Skeletal muscle tissue (tissue), 4 donors: ENCODE data around the gene KPNA3. TPM values are rescaled to one million over a fixed set of nuclear protein-coding genes. Genes with fewer than 3 reads are reported as not detected.
"Not testable (repeated sequence)": the region's sequence is repeated elsewhere in the genome, so short reads cannot be mapped to it uniquely, and the experiment has no call there.

ENCODE experiments used
- H3K27ac ChIP-seq: one replicate; pipeline ENCODE4 v1.7.0; 2013; ENCODE audit warnings: mild to moderate bottlenecking, low read depth, low read length, inconsistent platforms
- H3K27me3 ChIP-seq, 3 donors: one replicate each; pipeline ENCODE4 v1.7.0; 2013; ENCODE audit warnings: low read length in 3 of 3; ENCODE audit not compliant: control insufficient read depth in 3 of 3, insufficient read depth in 3 of 3
- H3K36me3 ChIP-seq, 3 donors: one replicate each; pipeline ENCODE4 v1.7.0; 2013; ENCODE audit warnings: low read length in 3 of 3; ENCODE audit not compliant: control insufficient read depth in 3 of 3, insufficient read depth in 3 of 3
- H3K4me1 ChIP-seq, 3 donors: one replicate each; pipeline ENCODE4 v1.7.0; 2013; ENCODE audit warnings: low read length in 3 of 3, mild to moderate bottlenecking in 3 of 3; ENCODE audit not compliant: control insufficient read depth in 3 of 3, insufficient read depth in 3 of 3
- H3K4me3 ChIP-seq, 3 donors: one replicate each; pipeline ENCODE4 v1.7.0; 2013; ENCODE audit warnings: low read length in 3 of 3
- H3K9ac ChIP-seq, 3 donors: one replicate each; pipeline ENCODE4 v1.7.0; 2013; ENCODE audit warnings: low read length in 3 of 3, mild to moderate bottlenecking in 3 of 3, moderate library complexity in 2 of 3, low read depth in 1 of 3
- H3K9me3 ChIP-seq, 3 donors: one replicate each; pipeline ENCODE4 v1.7.0; 2013; ENCODE audit warnings: low read length in 3 of 3; ENCODE audit not compliant: control insufficient read depth in 3 of 3
- total RNA-seq: library from RNA; depleted of rRNA; stranded (reverse); fragments of >200 nt; gene quantifications from one replicate; pipeline ENCODE4 v1.2.3, GENCODE V29; 2014
- donor health status: Osteomylitis.

Gene KPNA3
- total RNA-seq, 1 donor from 2014 or later = 23.0 TPM

DNA sequence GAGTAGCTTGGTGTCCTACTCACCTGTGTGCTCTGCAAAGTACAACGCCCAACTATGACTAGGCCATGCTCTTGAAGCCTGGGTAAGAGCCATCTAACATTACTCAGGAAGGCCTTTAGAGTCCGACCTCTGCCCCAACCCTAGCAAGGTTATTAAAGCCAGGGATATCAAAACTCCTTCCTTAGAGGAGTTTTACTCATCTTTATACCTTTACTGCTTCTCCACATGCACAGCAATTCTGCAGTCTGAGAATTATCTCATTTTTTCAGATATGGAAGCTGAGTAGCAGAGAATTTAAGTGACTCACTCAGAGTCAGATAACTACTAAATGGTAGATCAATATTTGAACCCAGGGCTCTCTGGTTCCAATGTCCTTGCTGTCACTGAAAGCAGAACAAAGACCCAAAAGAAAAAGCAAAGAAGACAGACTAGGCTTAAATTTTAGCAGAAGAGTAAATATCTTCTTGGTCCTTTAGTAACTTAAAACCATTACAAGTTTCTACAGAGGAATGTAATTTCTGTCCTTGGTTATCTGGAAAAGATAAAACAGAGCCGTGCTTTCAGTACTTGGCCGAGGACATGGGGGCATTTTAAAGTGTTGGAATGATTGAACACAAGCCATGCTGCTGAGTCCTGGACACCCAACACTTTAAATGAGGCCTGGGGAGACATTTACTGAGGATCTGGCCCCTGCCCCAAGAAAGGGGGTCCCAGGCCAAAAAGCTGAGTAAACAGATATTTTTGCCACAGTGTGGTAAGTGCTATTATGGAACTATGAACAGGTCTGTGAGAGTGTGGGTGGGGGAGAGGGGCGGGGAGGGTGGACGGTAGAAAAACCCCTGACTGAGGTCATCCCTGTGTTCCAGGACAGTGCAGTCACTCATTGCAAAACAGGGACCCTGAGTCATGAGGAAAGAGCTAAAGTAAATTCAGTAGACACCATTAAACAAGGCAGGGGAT lies 18.4 kb upstream of the KPNA3 start:
- peaks cover 5 to 7% (median 6%) of the 10 kb centered on the region in 3 donors for H3K4me1 ChIP-seq
- H3K9me3 ChIP-seq = no peaks in the 10 kb centered on the region
- H3K36me3 ChIP-seq = no peaks in the 10 kb centered on the region
- H3K4me3 ChIP-seq = no peak overlapping the region
- H3K9ac ChIP-seq = no peak overlapping the region
- peak overlapping the region; percentile 36 for H3K27ac ChIP-seq
- peaks cover 0 to 3% (median 0%) of the 10 kb centered on the region in 3 donors for H3K27me3 ChIP-seq

DNA sequence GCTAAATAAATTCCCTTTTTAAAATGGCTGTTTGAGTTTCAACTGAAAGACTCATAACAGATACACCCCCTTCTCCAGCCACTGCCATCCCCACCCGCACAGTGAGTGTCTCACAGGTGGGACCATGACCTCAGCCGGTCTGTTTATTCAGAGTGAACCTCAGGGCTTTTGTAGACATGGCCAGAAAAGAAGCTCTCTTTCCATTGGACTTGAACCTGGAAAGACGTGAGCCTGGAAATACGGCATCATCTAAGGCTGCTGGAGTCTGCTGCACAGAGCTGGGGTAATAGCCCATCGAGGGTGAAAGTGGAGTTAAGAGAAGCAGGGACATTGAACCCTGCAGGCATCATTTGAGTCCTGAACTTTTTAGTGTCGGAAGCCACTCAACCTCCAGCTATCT lies 15.2 kb upstream of the KPNA3 start:
- H3K27me3 ChIP-seq = peaks cover 0 to 3% (median 0%) of the 10 kb centered on the region in 3 donors
- peaks cover 0 to 3% (median 0%) of the 10 kb centered on the region in 3 donors for H3K4me1 ChIP-seq
- no peak overlapping the region for H3K9ac ChIP-seq
- H3K4me3 ChIP-seq = no peak overlapping the region
- no peak overlapping the region for H3K27ac ChIP-seq
- H3K36me3 ChIP-seq = no peaks in the 10 kb centered on the region
- H3K9me3 ChIP-seq = no peaks in the 10 kb centered on the region

DNA sequence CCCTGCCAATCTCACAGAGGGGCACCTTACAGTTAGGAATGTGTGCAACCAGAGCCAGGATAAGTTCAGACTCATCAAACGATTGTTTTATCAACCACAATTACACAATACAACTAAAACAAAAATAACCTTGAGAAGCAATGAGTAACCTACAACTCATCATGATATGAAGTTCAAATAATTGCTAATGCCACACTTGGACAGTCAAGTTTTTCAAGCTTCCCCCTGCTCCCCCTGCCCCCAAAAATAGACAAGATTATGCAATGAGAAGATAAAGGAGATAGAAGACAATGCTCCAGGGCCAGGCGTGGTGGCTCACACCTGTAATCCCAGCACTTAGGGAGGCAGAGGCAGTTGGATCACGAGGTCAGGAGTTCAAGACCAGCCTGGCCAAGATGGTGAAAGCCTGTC lies 13.6 kb upstream of the KPNA3 start:
- Histone ChIP-seq H3K9me3 (no peaks in the 10 kb centered on the region), H3K36me3 (no peaks in the 10 kb centered on the region)

DNA sequence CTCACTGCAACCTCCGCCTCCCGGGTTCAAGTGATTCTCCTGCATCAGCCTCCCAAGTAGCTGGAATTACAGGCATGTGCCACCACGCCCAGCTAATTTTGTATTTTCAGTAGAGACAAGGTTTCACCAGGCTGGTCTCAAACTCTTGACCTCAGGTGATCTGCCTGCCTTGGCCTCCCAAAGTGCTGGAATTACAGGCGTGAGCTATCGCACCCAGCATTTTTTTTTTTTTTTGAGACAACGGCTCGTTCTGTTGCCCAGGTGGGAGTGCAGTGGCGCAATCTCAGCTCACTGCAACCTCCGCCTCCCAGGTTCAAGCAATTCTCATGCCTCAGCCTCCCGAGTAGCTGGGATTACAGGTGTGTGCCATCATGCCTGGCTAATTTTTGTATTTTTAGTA lies 10.6 kb upstream of the KPNA3 start:
- not testable (repeated sequence) for H3K4me1 ChIP-seq, H3K4me3 ChIP-seq, H3K36me3 ChIP-seq, H3K27me3 ChIP-seq, H3K9me3 ChIP-seq, H3K9ac ChIP-seq, H3K27ac ChIP-seq

More for the DNA sequence above, 13.6 kb upstream of the KPNA3 start:
- H3K9ac ChIP-seq = no peak overlapping the region
- H3K4me3 ChIP-seq = no peak overlapping the region
- H3K27me3 ChIP-seq = peaks cover 0 to 3% (median 0%) of the 10 kb centered on the region in 3 donors
- no peak overlapping the region for H3K27ac ChIP-seq
- peaks cover 0 to 3% (median 0%) of the 10 kb centered on the region in 3 donors for H3K4me1 ChIP-seq

DNA sequence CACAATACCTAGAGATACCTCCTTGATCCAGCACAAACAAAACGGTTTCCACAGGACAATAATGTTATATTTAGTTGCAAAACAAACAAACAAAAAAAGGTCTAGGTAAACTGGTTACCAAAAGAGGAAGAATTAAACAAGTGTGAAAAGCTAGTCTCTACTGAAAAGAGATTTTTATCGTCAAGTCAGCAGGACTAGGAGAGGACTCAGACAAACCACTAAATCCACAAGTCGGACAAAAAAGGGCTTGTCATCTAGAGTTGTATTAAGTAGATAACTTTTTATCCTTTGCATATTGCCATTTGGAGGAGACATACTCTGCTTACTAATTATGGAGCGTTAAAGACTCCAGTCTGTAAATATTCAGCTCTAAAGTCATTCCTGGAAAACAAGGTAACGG lies 9.9 kb upstream of the KPNA3 start:
- H3K4me1 ChIP-seq = no peaks in the 10 kb centered on the region
- H3K27me3 ChIP-seq = no peaks in the 10 kb centered on the region

DNA sequence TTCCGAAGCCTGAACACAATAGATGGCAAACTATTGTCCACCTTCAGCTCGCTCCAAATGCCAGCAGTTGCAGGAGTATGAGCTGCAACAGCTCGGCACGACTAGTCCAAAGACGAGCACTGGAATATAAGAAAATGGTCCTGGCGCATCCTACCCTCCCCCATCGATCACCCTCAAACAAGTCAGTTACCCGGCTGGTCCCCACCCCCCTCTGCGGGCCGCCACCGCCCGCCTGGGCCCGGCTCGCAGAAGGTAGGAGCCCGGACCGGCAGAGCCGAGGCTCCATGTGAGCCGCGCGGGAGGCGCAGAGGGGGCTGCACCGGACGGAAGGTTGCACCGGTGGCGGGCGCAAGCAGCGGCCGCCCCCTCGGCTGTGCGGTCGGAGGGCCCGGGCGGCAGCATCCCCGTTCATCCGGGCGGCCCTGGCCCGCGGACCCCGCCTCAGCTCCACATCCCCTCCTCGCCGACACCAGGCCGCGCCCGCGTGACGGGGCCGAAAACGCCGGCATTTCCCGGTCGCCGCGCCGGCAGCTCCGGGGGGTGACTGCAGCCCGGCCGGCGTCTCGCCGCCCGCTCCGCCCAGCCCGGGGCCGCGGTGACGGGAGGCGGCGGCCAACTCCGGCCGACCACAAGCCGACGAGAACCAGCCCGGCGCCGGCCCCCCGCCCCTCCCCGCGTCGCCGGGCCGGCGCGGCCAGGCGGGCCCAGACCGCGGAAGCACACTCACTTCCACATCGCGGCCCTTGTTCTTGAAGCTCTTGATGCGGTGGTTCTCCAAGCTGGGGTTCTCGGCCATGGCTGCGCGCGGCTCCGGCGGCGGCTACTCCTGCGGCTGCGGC lies 552 bp downstream of the KPNA3 start:
- no peaks in the 10 kb centered on the region for H3K9me3 ChIP-seq
- no peaks in the 10 kb centered on the region for H3K36me3 ChIP-seq
- peaks cover 20 to 24% (median 22%) of the 10 kb centered on the region in 3 donors for H3K4me1 ChIP-seq
- peak overlapping the region; percentile 86 to 91 (median 87) for H3K9ac ChIP-seq
- H3K4me3 ChIP-seq = peak overlapping the region; percentile 78 to 95 (median 82)
- no peaks in the 10 kb centered on the region for H3K27me3 ChIP-seq
- peak overlapping the region; percentile 93 for H3K27ac ChIP-seq

More for the DNA sequence above, 9.9 kb upstream of the KPNA3 start:
- H3K9ac ChIP-seq = no peak overlapping the region
- no peaks in the 10 kb centered on the region for H3K9me3 ChIP-seq
- no peak overlapping the region for H3K27ac ChIP-seq
- no peaks in the 10 kb centered on the region for H3K36me3 ChIP-seq
- no peak overlapping the region for H3K4me3 ChIP-seq

DNA sequence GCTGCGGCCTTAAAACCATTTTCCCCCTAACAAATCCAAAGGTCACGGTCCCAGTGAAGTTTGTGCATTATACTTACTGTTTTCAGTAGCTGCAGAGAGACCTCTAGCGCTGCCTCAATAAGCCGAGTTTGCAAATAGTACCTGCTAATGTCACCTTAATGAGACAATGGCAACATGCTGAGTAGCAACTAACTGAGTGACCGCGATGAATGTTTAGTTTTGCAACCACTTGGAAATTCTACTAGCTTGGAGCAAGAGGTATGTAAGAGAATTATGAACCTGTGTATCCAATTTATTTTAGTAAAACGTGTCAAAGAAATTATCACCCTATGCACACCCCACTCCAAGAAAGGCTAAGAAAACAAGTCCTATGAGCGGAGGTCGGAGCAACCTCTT lies 1.2 kb downstream of the KPNA3 start:
- Histone ChIP-seq H3K4me3 (peak overlapping the region; percentile 78 to 95 (median 82)), H3K27me3 (no peaks in the 10 kb centered on the region), H3K4me1 (peaks cover 22 to 25% (median 24%) of the 10 kb centered on the region in 3 donors), H3K9me3 (no peaks in the 10 kb centered on the region), H3K27ac (peak overlapping the region; percentile 93), H3K36me3 (no peaks in the 10 kb centered on the region), H3K9ac (peak overlapping the region; percentile 86 to 91 (median 87))

DNA sequence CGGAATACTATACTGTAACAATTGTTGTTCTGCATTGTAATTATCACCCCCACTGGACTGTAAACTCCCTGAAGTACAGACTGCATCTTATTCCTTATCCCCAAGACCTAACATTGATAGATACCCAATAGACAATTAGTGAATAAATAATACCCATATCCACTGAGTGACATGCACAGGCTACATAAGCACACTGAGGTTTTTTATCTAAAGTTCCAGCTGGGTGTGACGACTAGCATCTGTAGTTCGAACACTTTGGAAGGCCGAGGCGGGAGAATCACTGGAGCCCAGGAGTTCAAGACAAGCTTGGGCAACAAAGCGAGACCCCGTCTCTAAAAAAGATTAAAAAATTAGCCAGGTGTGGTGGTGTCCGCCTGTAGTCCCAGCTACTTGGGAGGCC lies 2.5 kb downstream of the KPNA3 start:
- Histone ChIP-seq H3K9ac (peak overlapping the region in 1 of 3 donors; percentile 5), H3K27me3 (no peaks in the 10 kb centered on the region), H3K4me3 (no peak overlapping the region), H3K27ac (no peak overlapping the region), H3K9me3 (no peaks in the 10 kb centered on the region), H3K36me3 (no peaks in the 10 kb centered on the region), H3K4me1 (peaks cover 28 to 34% (median 34%) of the 10 kb centered on the region in 3 donors)

DNA sequence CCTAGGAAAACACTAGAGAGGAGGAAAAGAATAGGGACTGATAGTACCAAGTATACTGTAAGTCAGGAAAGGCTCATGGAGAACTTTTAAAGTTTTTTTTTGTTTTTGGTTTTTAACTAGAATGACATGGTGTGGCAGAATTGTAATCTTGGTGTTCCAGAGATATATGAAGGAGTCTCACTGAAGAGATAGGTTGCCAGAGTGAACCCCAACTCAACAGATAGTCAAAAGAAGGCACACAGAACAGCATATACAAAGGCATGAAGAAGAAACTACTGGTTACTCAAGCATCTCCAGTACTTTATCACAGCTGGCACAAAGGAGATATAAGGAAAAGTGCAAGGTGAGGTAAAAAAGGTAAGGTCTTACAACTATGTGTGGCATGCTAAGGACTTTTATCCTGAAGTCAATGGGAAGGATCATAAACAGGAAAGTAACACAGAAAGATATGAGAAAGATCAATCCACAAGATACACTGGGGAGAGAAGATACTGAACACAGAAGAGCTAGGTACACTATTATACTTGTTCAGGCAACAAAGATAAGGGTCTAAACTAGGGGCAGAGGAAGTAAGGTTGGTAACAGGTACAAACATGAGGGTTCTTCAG lies 6.0 kb downstream of the KPNA3 start:
- no peaks in the 10 kb centered on the region for H3K27me3 ChIP-seq
- peaks cover 42 to 57% (median 54%) of the 10 kb centered on the region in 3 donors for H3K4me1 ChIP-seq
- peak overlapping the region; percentile 54 for H3K27ac ChIP-seq
- H3K36me3 ChIP-seq = no peaks in the 10 kb centered on the region
- no peak overlapping the region for H3K4me3 ChIP-seq
- H3K9me3 ChIP-seq = no peaks in the 10 kb centered on the region
- no peak overlapping the region for H3K9ac ChIP-seq
